WTC11 (cell line): ENCODE data around the gene RRP36. TPM values are rescaled to one million over a fixed set of nuclear protein-coding genes. Genes with fewer than 3 reads are reported as not detected.

Experiments
- ATAC-seq: fragments of 200-7000 bp; cut with Tn5 transposase; 2 replicates; pipeline ENCODE4 v1.10.0; 2021; ENCODE audit warnings: mild to moderate bottlenecking, moderate library complexity
- CTCF ChIA-PET: fragments of 300-600 bp; sonication (Branson Sonifier 250); formaldehyde crosslinking; loops from one replicate; lab custom pipeline; 2021; ENCODE audit warnings: antibody characterized with exemption; lab: Charles Lee
- POLR2A ChIA-PET: fragments of 350-600 bp; sonication (Branson Sonifier 250); formaldehyde crosslinking; loops from one replicate; lab custom pipeline; 2021; ENCODE audit warnings: antibody characterized with exemption; lab: Charles Lee
- DNase-seq: peaks from one replicate; pipeline ENCODE4 v3.0.0; 2021; ENCODE audit warnings: low spot score
- H3K27ac Mint-ChIP-seq: 2 replicates; pipeline ENCODE4 v1.8.0; 2021; ENCODE audit warnings: mixed read lengths
- H3K27me3 Mint-ChIP-seq: 2 replicates; pipeline ENCODE4 v1.8.0; 2021; ENCODE audit warnings: low read depth, mild to moderate bottlenecking, moderate library complexity, mixed read lengths
- H3K36me3 Mint-ChIP-seq: 2 replicates; pipeline ENCODE4 v1.8.0; 2021; ENCODE audit warnings: mixed read lengths
- H3K4me1 Mint-ChIP-seq: 2 replicates; pipeline ENCODE4 v1.8.0; 2022; ENCODE audit warnings: mixed read lengths
- H3K4me3 Mint-ChIP-seq: 2 replicates; pipeline ENCODE4 v1.8.0; 2021; ENCODE audit warnings: mild to moderate bottlenecking, moderate library complexity, mixed read lengths
- H3K9me3 Mint-ChIP-seq: 2 replicates; pipeline ENCODE4 v1.8.0; 2021; ENCODE audit warnings: mixed read lengths
- ATF1 ChIP-seq: sonication (generic); formaldehyde crosslinking; IDR thresholded peaks from 2 replicates; pipeline ENCODE4 v1.8.1; 2023; ENCODE audit warnings: mild to moderate bottlenecking, moderate library complexity, missing genetic modification reagents
- MXD4 ChIP-seq: fragments of 250-450 bp; sonication (Bioruptor Pico); IDR thresholded peaks from 2 replicates; pipeline ENCODE4 v1.8.0; 2021; ENCODE audit warnings: mild to moderate bottlenecking, moderate library complexity, borderline replicate concordance
- NFATC4 ChIP-seq: fragments of 250-450 bp; sonication (Bioruptor Pico); IDR thresholded peaks from 2 replicates; pipeline ENCODE4 v1.9.0; 2021; ENCODE audit warnings: mild to moderate bottlenecking
- NFE2L1 ChIP-seq: sonication (generic); formaldehyde crosslinking; IDR thresholded peaks from 2 replicates; pipeline ENCODE4 v1.8.1; 2023; ENCODE audit warnings: missing genetic modification reagents
- NR1H2 ChIP-seq: sonication (generic); formaldehyde crosslinking; IDR thresholded peaks from 2 replicates; pipeline ENCODE4 v1.9.0; 2021; ENCODE audit warnings: mild to moderate bottlenecking, moderate library complexity, missing genetic modification reagents
- PRRX2 ChIP-seq: fragments of 250-450 bp; sonication (Bioruptor Pico); IDR thresholded peaks from 2 replicates; pipeline ENCODE4 v1.8.0; 2021; ENCODE audit warnings: mild to moderate bottlenecking
- RELA ChIP-seq: sonication (generic); formaldehyde crosslinking; IDR thresholded peaks from 2 replicates; pipeline ENCODE4 v1.8.1; 2022; ENCODE audit warnings: missing genetic modification reagents, mild to moderate bottlenecking, borderline replicate concordance
- SP1 ChIP-seq: sonication (generic); formaldehyde crosslinking; conservative IDR thresholded peaks from 2 replicates; pipeline ENCODE4 v1.8.1; 2022; ENCODE audit warnings: missing genetic modification reagents
- TCF7 ChIP-seq: sonication (generic); formaldehyde crosslinking; IDR thresholded peaks from 2 replicates; pipeline ENCODE4 v1.8.0; 2022; ENCODE audit warnings: mild to moderate bottlenecking, low read depth, missing genetic modification reagents, moderate library complexity
- TEAD4 ChIP-seq: sonication (generic); formaldehyde crosslinking; IDR thresholded peaks from 2 replicates; pipeline ENCODE4 v1.8.0; 2022; ENCODE audit warnings: mild to moderate bottlenecking, missing genetic modification reagents
- ZNF121 ChIP-seq: sonication (generic); formaldehyde crosslinking; IDR thresholded peaks from 2 replicates; pipeline ENCODE4 v1.8.0; 2023; ENCODE audit warnings: missing genetic modification reagents
- ZNF138 ChIP-seq: sonication (generic); formaldehyde crosslinking; conservative IDR thresholded peaks from 2 replicates; pipeline ENCODE4 v1.8.1; 2022; ENCODE audit warnings: mild to moderate bottlenecking, moderate library complexity, missing genetic modification reagents
- ZNF423 ChIP-seq: fragments of 250-450 bp; sonication (Bioruptor Pico); IDR thresholded peaks from 2 replicates; pipeline ENCODE4 v2.1.2; 2022; ENCODE audit warnings: mild to moderate bottlenecking, moderate library complexity
- total RNA-seq: library from RNA; stranded (reverse); gene quantifications from 3 replicates; pipeline ENCODE4 v1.2.3, GENCODE V29; 2021
- TF ChIP-seq, protein P1 (sequence below): sonication (generic); formaldehyde crosslinking; IDR thresholded peaks from 2 replicates; pipeline ENCODE4 v1.8.1; 2023; ENCODE audit warnings: mild to moderate bottlenecking, missing genetic modification reagents, borderline replicate concordance
- TF ChIP-seq, protein P2 (sequence below): sonication (generic); formaldehyde crosslinking; IDR thresholded peaks from 2 replicates; pipeline ENCODE4 v1.8.1; 2022; ENCODE audit warnings: low read depth, missing genetic modification reagents, borderline replicate concordance

The RRP36 gene
- total RNA-seq, 1 experiment from 2014 or later = 81.0 TPM

GRCh38 chr6:43077981-43078511, 56.6 kb downstream of the RRP36 start:
- no peak for ATAC-seq
- TF ChIP-seq TCF7 (CRISPR knock-in tag) = no peak
- TF ChIP-seq NR1H2 (CRISPR knock-in tag) = no peak
- no peak for TF ChIP-seq SP1
- TF ChIP-seq PRRX2 (CRISPR knock-in tag) = no peak
- no peak for TF ChIP-seq ATF1 (CRISPR knock-in tag)
- no peak for TF ChIP-seq NFE2L1 (CRISPR knock-in tag)
- no peak for TF ChIP-seq MXD4 (CRISPR knock-in tag)
- no peak for TF ChIP-seq ZNF138
- TF ChIP-seq, protein P1, sequence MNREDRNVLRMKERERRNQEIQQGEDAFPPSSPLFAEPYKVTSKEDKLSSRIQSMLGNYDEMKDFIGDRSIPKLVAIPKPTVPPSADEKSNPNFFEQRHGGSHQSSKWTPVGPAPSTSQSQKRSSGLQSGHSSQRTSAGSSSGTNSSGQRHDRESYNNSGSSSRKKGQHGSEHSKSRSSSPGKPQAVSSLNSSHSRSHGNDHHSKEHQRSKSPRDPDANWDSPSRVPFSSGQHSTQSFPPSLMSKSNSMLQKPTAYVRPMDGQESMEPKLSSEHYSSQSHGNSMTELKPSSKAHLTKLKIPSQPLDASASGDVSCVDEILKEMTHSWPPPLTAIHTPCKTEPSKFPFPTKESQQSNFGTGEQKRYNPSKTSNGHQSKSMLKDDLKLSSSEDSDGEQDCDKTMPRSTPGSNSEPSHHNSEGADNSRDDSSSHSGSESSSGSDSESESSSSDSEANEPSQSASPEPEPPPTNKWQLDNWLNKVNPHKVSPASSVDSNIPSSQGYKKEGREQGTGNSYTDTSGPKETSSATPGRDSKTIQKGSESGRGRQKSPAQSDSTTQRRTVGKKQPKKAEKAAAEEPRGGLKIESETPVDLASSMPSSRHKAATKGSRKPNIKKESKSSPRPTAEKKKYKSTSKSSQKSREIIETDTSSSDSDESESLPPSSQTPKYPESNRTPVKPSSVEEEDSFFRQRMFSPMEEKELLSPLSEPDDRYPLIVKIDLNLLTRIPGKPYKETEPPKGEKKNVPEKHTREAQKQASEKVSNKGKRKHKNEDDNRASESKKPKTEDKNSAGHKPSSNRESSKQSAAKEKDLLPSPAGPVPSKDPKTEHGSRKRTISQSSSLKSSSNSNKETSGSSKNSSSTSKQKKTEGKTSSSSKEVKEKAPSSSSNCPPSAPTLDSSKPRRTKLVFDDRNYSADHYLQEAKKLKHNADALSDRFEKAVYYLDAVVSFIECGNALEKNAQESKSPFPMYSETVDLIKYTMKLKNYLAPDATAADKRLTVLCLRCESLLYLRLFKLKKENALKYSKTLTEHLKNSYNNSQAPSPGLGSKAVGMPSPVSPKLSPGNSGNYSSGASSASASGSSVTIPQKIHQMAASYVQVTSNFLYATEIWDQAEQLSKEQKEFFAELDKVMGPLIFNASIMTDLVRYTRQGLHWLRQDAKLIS (CRISPR knock-in tag) = no peak
- TF ChIP-seq TEAD4 (CRISPR knock-in tag) = no peak
- no peak for TF ChIP-seq RELA (CRISPR knock-in tag)
- TF ChIP-seq ZNF423 = no peak
- peak overlapping the region; percentile 69 for H3K27ac Mint-ChIP-seq
- CTCF ChIA-PET = interaction anchor here (2.3 to 3.2 kb wide), 2 partner anchors 24 to 65 kb away, joined by 4 to 50 read pairs; partner anchors contain the start of gene CUL7
- POLR2A ChIA-PET = interaction anchor here (2.6 kb wide), 1 partner anchor 19 kb away, joined by 10 read pairs; no protein-coding TSS in a partner anchor
- H3K9me3 Mint-ChIP-seq = no peaks in the 10 kb centered on the region
- DNase-seq = no peak
- no peaks in the 10 kb centered on the region for H3K27me3 Mint-ChIP-seq
- H3K36me3 Mint-ChIP-seq = no peaks in the 10 kb centered on the region
- peaks cover 35% of the 10 kb centered on the region for H3K4me1 Mint-ChIP-seq
- peak overlapping the region; percentile 84 for H3K4me3 Mint-ChIP-seq

GRCh38 chr6:43078691-43079090, 57.3 kb downstream of the RRP36 start:
- no peaks in the 10 kb centered on the region for H3K9me3 Mint-ChIP-seq
- H3K4me1 Mint-ChIP-seq = peaks cover 42% of the 10 kb centered on the region
- H3K27me3 Mint-ChIP-seq = no peaks in the 10 kb centered on the region
- no peaks in the 10 kb centered on the region for H3K36me3 Mint-ChIP-seq
- ChIA-PET POLR2A (interaction anchor here (0.7 kb wide), 1 partner anchor 42 kb away, joined by 4 read pairs; no protein-coding TSS in a partner anchor), CTCF (interaction anchor here (0.6 kb wide), 1 partner anchor 9 kb away, joined by 3 read pairs; no protein-coding TSS in a partner anchor)
- no peak for DNase-seq
- no peak for ATAC-seq
- TF ChIP-seq MXD4 (CRISPR knock-in tag) (no peak), ZNF121 (CRISPR knock-in tag) (no peak), SP1 (no peak), NFATC4 (no peak), PRRX2 (CRISPR knock-in tag) (no peak)
- TF ChIP-seq, protein P2, sequence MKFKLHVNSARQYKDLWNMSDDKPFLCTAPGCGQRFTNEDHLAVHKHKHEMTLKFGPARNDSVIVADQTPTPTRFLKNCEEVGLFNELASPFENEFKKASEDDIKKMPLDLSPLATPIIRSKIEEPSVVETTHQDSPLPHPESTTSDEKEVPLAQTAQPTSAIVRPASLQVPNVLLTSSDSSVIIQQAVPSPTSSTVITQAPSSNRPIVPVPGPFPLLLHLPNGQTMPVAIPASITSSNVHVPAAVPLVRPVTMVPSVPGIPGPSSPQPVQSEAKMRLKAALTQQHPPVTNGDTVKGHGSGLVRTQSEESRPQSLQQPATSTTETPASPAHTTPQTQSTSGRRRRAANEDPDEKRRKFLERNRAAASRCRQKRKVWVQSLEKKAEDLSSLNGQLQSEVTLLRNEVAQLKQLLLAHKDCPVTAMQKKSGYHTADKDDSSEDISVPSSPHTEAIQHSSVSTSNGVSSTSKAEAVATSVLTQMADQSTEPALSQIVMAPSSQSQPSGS = no peak
- no peak overlapping the region for H3K4me3 Mint-ChIP-seq
- peak overlapping the region; percentile 14; the same call in 1 of the 2 replicates for H3K27ac Mint-ChIP-seq

Other genes starting within 250 kb of the RRP36 start
- gene BICRAL, start 239.6 kb upstream of the RRP36 start, total RNA-seq = 9.4 to 10.3 TPM (median 9.7 TPM) in 3 replicates
- 91.4 to 107 TPM (median 93.0 TPM) in 3 replicates for gene RPL7L1, start 142.0 kb upstream of the RRP36 start, total RNA-seq
- not detected in 3 replicates for gene PTCRA, start 105.6 kb upstream of the RRP36 start, total RNA-seq
- gene CNPY3, start 92.1 kb upstream of the RRP36 start, total RNA-seq = 67.0 to 88.7 TPM (median 86.5 TPM) in 3 replicates
- 1.6 to 2.7 TPM (median 2.0 TPM) in 3 replicates for gene GNMT, start 60.9 kb upstream of the RRP36 start, total RNA-seq
- 8.2 to 12.6 TPM (median 11.7 TPM) in 3 replicates for gene PEX6, start 42.4 kb upstream of the RRP36 start, total RNA-seq
- 47.5 to 52.7 TPM (median 49.0 TPM) in 3 replicates for gene PPP2R5D, start 37.1 kb upstream of the RRP36 start, total RNA-seq
- gene MEA1, start 7.7 kb upstream of the RRP36 start, total RNA-seq = 85.0 to 91.2 TPM (median 86.5 TPM) in 3 replicates
- 157 to 172 TPM (median 169 TPM) in 3 replicates for gene KLHDC3, start 7.4 kb upstream of the RRP36 start, total RNA-seq
- gene CUL7, start 32.2 kb downstream of the RRP36 start, total RNA-seq = 20.8 to 27.9 TPM (median 27.0 TPM) in 3 replicates
- 107 to 131 TPM (median 112 TPM) in 3 replicates for gene MRPL2, start 37.8 kb downstream of the RRP36 start, total RNA-seq
- 31.2 to 36.4 TPM (median 35.7 TPM) in 3 replicates for gene KLC4, start 38.0 kb downstream of the RRP36 start, total RNA-seq
- gene PTK7, start 54.7 kb downstream of the RRP36 start, total RNA-seq = 151 to 165 TPM (median 160 TPM) in 3 replicates
- gene SRF, start 149.6 kb downstream of the RRP36 start, total RNA-seq = 43.9 to 46.2 TPM (median 45.3 TPM) in 3 replicates
- gene CUL9, start 160.6 kb downstream of the RRP36 start, total RNA-seq = 15.2 to 20.5 TPM (median 19.2 TPM) in 3 replicates
- gene DNPH1, start 207.9 kb downstream of the RRP36 start, total RNA-seq = 48.4 to 56.4 TPM (median 55.4 TPM) in 3 replicates
- 0.66 to 0.78 TPM (median 0.68 TPM) in 3 replicates for gene TTBK1, start 221.9 kb downstream of the RRP36 start, total RNA-seq